Glutamatergic neuron (in vitro differentiated cells): ENCODE data around the gene WFDC1. TPM values are rescaled to one million over a fixed set of nuclear protein-coding genes. Genes with fewer than 3 reads are reported as not detected.
A peak's percentile ranks its signal among the peaks of the same experiment; 100 is the strongest.

Experiments
- DNase-seq: peaks from one replicate; pipeline ENCODE4 v3.0.0; 2022
- H3K27ac Mint-ChIP-seq: one replicate; pipeline ENCODE4 v1.8.0; 2020; ENCODE audit warnings: mild to moderate bottlenecking, mixed read lengths, inconsistent platforms; ENCODE audit not compliant: unreplicated experiment
- H3K27me3 Mint-ChIP-seq: one replicate; pipeline ENCODE4 v1.8.0; 2020; ENCODE audit warnings: mild to moderate bottlenecking, moderate library complexity, mixed read lengths, inconsistent platforms; ENCODE audit not compliant: unreplicated experiment
- H3K36me3 Mint-ChIP-seq: one replicate; pipeline ENCODE4 v1.8.0; 2020; ENCODE audit warnings: mild to moderate bottlenecking, mixed read lengths, inconsistent platforms; ENCODE audit not compliant: unreplicated experiment
- H3K4me1 Mint-ChIP-seq: one replicate; pipeline ENCODE4 v1.8.0; 2020; ENCODE audit warnings: mild to moderate bottlenecking, low read depth, mixed read lengths, inconsistent platforms; ENCODE audit not compliant: unreplicated experiment
- H3K4me3 Mint-ChIP-seq: one replicate; pipeline ENCODE4 v1.8.0; 2020; ENCODE audit warnings: mild to moderate bottlenecking, mixed read lengths, inconsistent platforms; ENCODE audit not compliant: unreplicated experiment
- H3K9me3 Mint-ChIP-seq: one replicate; pipeline ENCODE4 v1.8.0; 2020; ENCODE audit warnings: mild to moderate bottlenecking, moderate library complexity, mixed read lengths, inconsistent platforms; ENCODE audit not compliant: unreplicated experiment
- CTCF ChIP-seq: fragments of 200-600 bp; sonication (generic); IDR thresholded peaks from one replicate; pipeline ENCODE4 v1.5.0; 2021; ENCODE audit not compliant: partially characterized antibody, unreplicated experiment
- total RNA-seq: library from RNA; stranded (reverse); fragmentation: NEBNext Ultra II Directional; extraction: Animal tissue kit (Norgen Biotek cat#: 25700); gene quantifications from one replicate; pipeline ENCODE4 v1.2.1, GENCODE V29; 2021; ENCODE audit not compliant: unreplicated experiment

WFDC1 gene
- total RNA-seq, 1 donor from 2014 or later = 0.93 TPM

- peaks cover 6% of the 10 kb centered on the region for H3K9me3 Mint-ChIP-seq
- no peak for TF ChIP-seq CTCF
- peaks cover 6% of the 10 kb centered on the region for H3K27me3 Mint-ChIP-seq
- peak within 1 kb of the TSS; percentile 61 for H3K4me3 Mint-ChIP-seq
- no peaks in the 10 kb centered on the region for H3K4me1 Mint-ChIP-seq
- H3K36me3 Mint-ChIP-seq = no peaks in the 10 kb centered on the region
- DNase-seq = peak; percentile 31
- H3K27ac Mint-ChIP-seq = no peak within 1 kb of the TSS
These were observed 73.8 kb downstream of the WFDC1 start, which contains the start of gene ATP2C2 for GRCh38 chr16:84368308-84368996. Gene ATP2C2, plus strand, starts transcription at chr16:84368538. Its CDS starts 78 bp downstream, at chr16:84368616.

- Mint-ChIP-seq H3K27ac (no peak overlapping the region), H3K4me3 (peak overlapping the region; percentile 61), H3K36me3 (no peaks in the 10 kb centered on the region), H3K9me3 (peaks cover 6% of the 10 kb centered on the region), H3K27me3 (peaks cover 6% of the 10 kb centered on the region), H3K4me1 (peaks cover 1% of the 10 kb centered on the region)
- no peak for DNase-seq
- no peak for TF ChIP-seq CTCF
These were observed 74.4 kb downstream of the WFDC1 start for GRCh38 chr16:84369105-84369504.

GRCh38 chr16:84369938-84370627 is 75.4 kb downstream of the WFDC1 start:
- no peaks in the 10 kb centered on the region for H3K36me3 Mint-ChIP-seq
- H3K27me3 Mint-ChIP-seq = peaks cover 6% of the 10 kb centered on the region
- peaks cover 5% of the 10 kb centered on the region for H3K4me1 Mint-ChIP-seq
- no peak overlapping the region for H3K27ac Mint-ChIP-seq
- TF ChIP-seq CTCF = no peak
- H3K9me3 Mint-ChIP-seq = peaks cover 6% of the 10 kb centered on the region
- no peak for DNase-seq
- no peak overlapping the region for H3K4me3 Mint-ChIP-seq

- H3K9me3 Mint-ChIP-seq = peaks cover 8% of the 10 kb centered on the region
- DNase-seq = no peak
- H3K4me1 Mint-ChIP-seq = peaks cover 5% of the 10 kb centered on the region
- no peak for TF ChIP-seq CTCF
- H3K4me3 Mint-ChIP-seq = no peak overlapping the region
- H3K27me3 Mint-ChIP-seq = peaks cover 4% of the 10 kb centered on the region
- H3K36me3 Mint-ChIP-seq = no peaks in the 10 kb centered on the region
- H3K27ac Mint-ChIP-seq = no peak overlapping the region
These were observed 76.3 kb downstream of the WFDC1 start for GRCh38 chr16:84370723-84371552.
